Adrenal gland (tissue), 5 donors: ENCODE measurements around the gene JAZF1.

ENCODE experiments used
- CTCF ChIP-seq, 6 experiments: fragments of 450-650 bp in 4 of 6; fragments of 200-600 bp in 2 of 6; sonication (generic) in 1 of 6; IDR thresholded peaks; 1 replicate in 5 of 6; 2 replicates in 1 of 6; pipeline versions ENCODE4 v1.5.1 to v1.8.0; 2016 to 2021; ENCODE audit warnings: antibody characterized with exemption in 6 of 6, mild to moderate bottlenecking in 2 of 6, moderate library complexity in 1 of 6
- POLR2A ChIP-seq, 2 donors: fragments of 450-650 bp; IDR thresholded peaks; one replicate each; pipeline ENCODE4 v1.6.1; 2017; ENCODE audit warnings: antibody characterized with exemption in 2 of 2, mild to moderate bottlenecking in 2 of 2, moderate library complexity in 1 of 2
- donor health status: DM: no; HTN: no; CAD: no.

DNA sequence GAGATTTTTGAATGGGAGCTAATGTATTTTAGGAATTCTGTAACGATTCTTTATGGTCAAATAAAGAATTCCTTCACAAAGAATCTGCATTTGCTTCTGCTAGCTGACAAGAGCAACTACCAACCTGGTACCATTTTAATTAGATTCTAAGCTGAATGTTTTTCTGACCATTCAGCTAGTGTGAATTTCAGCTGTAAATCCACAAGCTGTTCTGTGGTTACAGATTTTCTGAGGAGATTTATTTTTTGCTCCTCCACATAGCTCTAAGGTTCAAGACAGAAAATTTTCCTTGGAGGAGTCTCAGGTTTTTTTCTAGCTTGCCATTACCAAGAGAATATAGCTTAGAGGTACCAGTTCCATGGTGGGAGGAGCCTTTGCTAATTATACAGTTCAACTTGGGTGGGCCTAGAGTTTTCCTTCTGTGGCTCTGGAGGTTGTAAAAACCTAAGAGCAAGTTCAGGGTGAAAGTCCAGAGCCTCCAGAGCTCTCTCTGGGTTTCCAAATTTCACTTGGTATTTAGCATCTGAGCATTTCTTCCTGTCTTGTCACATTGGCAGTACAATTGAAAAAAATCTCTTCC lies 120.1 kb downstream of the JAZF1 start:
- no peak for TF ChIP-seq CTCF (IDR thresholded peaks at IDR 0.05)
- no peak for TF ChIP-seq POLR2A (IDR thresholded peaks at IDR 0.05)
